ENCODE measurements around the gene AHRR. TPM values are rescaled to one million over a fixed set of nuclear protein-coding genes. Genes with fewer than 3 reads are reported as not detected.

The AHRR gene
- total and polyA plus RNA-seq, 10 of the 15 experiments (the other 5 are each of a cell fraction or from before 2014, with no cell fraction given) = 0.90 to 35.2 (median 19.2) TPM

GRCh38 chr5:351084-351920 is 29.8 kb downstream of the AHRR start:
- Histone ChIP-seq H3K4me1 (ENCODE audit: control insufficient read depth, insufficient read depth, low read length) (peaks cover 8% of the 10 kb centered on the region), H3K9me3 (replicated peaks; ENCODE audit: control insufficient read depth, insufficient read depth, low read length) (no peaks in the 10 kb centered on the region; the same call in 1 of the 3 replicates), H3K36me3 (ENCODE audit: control insufficient read depth in 2 of 2, insufficient read depth in 2 of 2, low read length in 1 of 2) (peaks cover 20 to 44% of the 10 kb centered on the region in 2 experiments; a peak in 3 of 4 replicates), H3K9ac (ENCODE audit: control insufficient read depth, insufficient read depth, low read length) (no peak overlapping the region), H3K4me3 (no peak overlapping the region), H3K4me2 (ENCODE audit: control insufficient read depth, insufficient read depth) (peak overlapping the region; percentile 13; the same call in 1 of the 2 replicates), H4K20me1 (ENCODE audit: control insufficient read depth, insufficient read depth) (no peaks in the 10 kb centered on the region; the same call in 1 of the 2 replicates), H3K79me2 (ENCODE audit: control insufficient read depth, insufficient read depth, low read length) (peaks cover 35% of the 10 kb centered on the region), H2AFZ (ENCODE audit: control insufficient read depth, low read depth, low read length) (no peak overlapping the region), H3K27ac (ENCODE audit: control insufficient read depth, insufficient read depth) (peak overlapping the region; percentile 20; the same call in 1 of the 2 replicates), H3K27me3 (replicated peaks in 1 of 2; ENCODE audit: control insufficient read depth in 2 of 2, insufficient read depth in 2 of 2, low read length in 1 of 2) (no peaks in the 10 kb centered on the region)
- POLR2A ChIA-PET = no interaction called here
- ATAC-seq (no peak), FAIRE-seq (peak; percentile 31), DNase-seq (ENCODE audit: low read depth, low spot score) (no peak)
- BruUV-seq (replicated peaks) = TSS peak; percentile 41
- intact Hi-C loops (cut with micrococcal nuclease; ENCODE audit: unreplicated experiment) (no loop called here), in situ Hi-C loops (cut with MboI) (no loop called here)
- WGBS (ENCODE audit: insufficient coverage, insufficient replicate concordance, low lambda C conversion rate, missing lambda C conversion rate) = 50% methylated on average over 19 of the region's 19 CpGs
- TF ChIP-seq SMAD5 (IDR thresholded peaks at IDR 0.05; ENCODE audit: low read depth) (no peak), BHLHE40 (IDR thresholded peaks at IDR 0.05; ENCODE audit: borderline replicate concordance in 1 of 2, low read depth in 2 of 2, low read length in 1 of 2) (no peak), JUNB (IDR thresholded peaks at IDR 0.05) (peak; percentile 37; the same call in 1 of the 2 replicates), IKZF2 (IDR thresholded peaks at IDR 0.05) (no peak), CBX5 (IDR thresholded peaks at IDR 0.05; ENCODE audit: low read depth) (no peak; the same call in 1 of the 2 replicates), YBX1 (IDR thresholded peaks at IDR 0.05) (no peak), SREBF2 (IDR thresholded peaks at IDR 0.05; ENCODE audit: low read length) (no peak), FOXM1 (IDR thresholded peaks at IDR 0.05; ENCODE audit: low read depth, low read length) (no peak), E4F1 (IDR thresholded peaks at IDR 0.05; ENCODE audit: borderline replicate concordance, partially characterized antibody) (no peak), SMARCA5 (IDR thresholded peaks at IDR 0.05) (0 out of 2 replicates have a peak, but pooled peaks have one; percentile 21), ZNF24 (IDR thresholded peaks at IDR 0.05) (no peak)
- CTCF ChIA-PET = interaction anchor here (1.2 to 3.2 kb wide), 3 partner anchors 20 to 32 kb away, joined by 3 to 27 read pairs (median 4); no protein-coding TSS in a partner anchor
- SMC1A ChIA-PET (ENCODE audit: uncharacterized antibody, unreplicated experiment) = interaction anchor here (0.9 to 2.3 kb wide), 2 partner anchors 12 to 17 kb away, joined by 3 to 6 read pairs; no protein-coding TSS in a partner anchor
- RAD21 ChIA-PET (ENCODE audit: unreplicated experiment) = interaction anchor here (0.9 to 1.2 kb wide), 2 partner anchors 34 to 80 kb away, joined by 3 to 4 read pairs; no protein-coding TSS in a partner anchor

All from GM12878 (cell line).